GM18499 (cell line): Measurements from ENCODE around the gene REXO5.
"Not testable (repeated sequence)": the region's sequence is repeated elsewhere in the genome, so short reads cannot be mapped to it uniquely, and the experiment has no call there.

Experiments
- ATAC-seq: cut with Tn5 transposase; IDR thresholded peaks from one replicate; pipeline ENCODE4 v1.9.1; 2021; ENCODE audit warnings: moderate number of reproducible peaks; ENCODE audit not compliant: insufficient read depth, unreplicated experiment

The REXO5 gene

DNA sequence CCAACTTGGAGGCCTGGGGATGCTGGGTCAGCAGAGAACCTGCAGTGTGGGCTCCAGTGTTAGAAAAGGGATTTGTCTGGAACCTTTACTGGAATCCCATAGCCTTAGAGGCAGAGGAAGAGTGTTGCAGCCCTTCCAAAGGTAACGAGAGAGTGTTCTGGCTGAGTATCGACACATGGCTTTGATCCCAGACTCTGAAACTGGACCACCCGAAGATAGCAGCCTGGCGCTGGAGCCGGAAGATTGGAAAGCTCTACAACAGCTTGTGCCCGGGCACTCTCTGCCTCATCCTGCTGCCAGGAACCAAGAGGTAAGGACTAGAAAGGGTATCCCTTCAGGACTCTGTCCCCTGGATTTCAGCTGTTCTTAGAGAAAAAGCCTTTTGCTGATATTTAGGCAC lies 39.7 kb downstream of the REXO5 start:
- no peak for ATAC-seq

DNA sequence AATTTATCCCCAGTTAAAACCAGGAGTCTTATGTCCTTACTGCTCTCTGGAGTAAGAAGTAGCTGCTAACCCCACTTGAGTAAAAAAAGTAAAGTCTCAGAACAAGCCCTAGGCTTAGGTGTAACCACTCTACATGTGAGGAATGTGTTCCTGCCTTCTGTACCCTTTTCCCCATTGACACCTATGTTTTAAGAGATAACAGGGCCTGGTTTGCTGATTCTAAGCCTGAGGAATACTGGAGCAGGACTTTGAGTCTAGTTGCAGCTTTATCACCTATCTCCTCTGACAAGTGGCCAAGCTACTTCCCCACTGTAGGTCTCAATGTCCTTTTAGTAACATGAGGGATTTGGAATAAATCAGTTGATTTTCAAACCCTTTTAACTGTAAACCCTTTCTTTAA lies 40.2 kb downstream of the REXO5 start:
- ATAC-seq: no peak

DNA sequence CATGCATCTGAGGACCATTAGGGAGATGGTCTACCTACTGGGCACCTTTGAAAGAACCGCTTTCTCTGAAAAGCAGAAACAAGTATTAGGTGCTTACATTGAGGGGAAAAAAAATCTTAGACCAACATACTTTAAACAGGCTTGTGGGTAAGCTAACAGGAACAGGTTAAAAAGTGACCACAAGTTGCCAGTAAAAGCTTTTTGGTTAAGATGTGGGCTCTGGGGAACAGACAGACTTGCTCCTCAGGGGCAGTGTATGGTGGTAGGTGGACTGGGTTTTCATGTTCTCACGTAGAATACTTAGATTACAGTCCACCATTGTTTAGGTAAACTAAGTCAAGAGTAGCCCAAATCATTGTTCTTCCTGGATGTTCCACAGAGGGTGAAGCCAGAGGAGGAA lies 41.2 kb downstream of the REXO5 start:
- no peak for ATAC-seq

DNA sequence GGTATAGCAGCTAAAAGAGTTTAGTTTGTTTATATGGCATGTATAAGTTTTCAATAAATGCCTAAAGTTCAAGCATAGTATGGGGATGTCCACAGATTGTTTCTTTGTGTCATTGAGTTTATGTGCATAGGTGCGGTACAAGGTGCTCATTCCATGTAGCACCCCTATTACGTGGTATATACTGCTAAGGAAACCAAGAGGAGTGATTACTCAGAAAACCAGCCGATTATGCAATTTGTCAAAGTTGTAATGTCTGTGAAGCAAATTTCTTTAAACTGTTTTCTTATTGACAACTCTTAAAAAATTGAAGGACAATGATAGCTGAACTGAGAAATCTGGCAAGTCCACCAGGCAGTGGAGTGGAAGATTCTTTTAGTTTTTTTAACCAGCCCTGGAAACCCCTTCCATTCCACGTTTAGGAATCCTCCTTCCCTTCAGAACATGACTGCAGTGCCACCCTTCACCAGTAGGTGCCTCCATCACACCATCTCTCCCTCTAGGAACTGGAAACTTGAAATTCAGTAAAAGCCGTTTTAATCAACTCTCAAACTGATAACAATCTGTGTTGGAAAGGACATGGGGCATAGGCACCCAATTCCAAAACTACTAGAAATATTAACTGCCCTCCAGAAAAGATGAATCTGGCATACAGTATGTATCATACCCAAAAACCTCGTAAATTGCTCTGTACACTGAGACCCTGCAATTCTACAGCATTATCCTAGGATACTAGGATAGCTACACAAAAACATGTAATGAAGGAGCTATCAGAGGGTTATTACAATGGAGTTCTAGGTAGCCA lies 43.5 kb downstream of the REXO5 start:
- ATAC-seq: no peak

DNA sequence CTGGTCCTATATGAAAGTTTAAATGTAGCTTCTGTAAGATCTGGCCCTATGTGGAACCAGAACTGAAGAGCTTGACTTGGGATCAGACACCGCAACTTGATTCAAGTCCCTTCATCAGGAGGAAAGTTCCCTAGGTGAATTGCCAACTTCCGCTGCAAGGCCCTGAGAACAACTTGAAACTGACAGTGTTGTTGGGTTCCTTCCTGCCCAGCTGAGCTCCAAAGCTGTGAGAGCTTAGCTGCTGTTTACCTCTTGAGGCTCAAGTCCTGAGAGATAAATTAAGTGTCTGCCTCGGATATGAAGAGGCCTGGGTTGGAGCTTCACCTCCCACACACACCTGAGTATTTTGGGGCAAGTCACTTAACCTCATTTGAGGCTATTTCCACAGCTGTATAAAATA lies 44.7 kb downstream of the REXO5 start:
- no peak for ATAC-seq

DNA sequence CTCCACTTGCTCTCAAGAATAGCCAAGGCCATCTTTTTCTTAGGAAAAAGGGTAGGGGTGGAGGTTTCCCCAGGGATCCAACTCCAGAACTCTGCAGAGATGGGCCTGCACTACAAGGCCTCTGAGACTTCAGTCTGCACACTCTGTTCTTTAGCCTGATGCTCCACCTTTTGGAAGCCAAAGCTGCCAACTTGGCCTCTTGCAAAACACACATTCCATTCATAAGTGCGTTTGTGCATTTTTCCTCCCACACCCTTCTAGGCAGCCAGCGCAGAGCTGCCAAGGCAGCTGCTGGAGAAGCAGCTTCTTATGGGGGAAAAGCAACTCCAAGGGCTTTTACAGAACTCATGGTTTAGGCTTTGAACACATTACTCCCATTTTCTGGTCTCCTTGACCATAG lies 45.3 kb downstream of the REXO5 start:
- no peak for ATAC-seq

DNA sequence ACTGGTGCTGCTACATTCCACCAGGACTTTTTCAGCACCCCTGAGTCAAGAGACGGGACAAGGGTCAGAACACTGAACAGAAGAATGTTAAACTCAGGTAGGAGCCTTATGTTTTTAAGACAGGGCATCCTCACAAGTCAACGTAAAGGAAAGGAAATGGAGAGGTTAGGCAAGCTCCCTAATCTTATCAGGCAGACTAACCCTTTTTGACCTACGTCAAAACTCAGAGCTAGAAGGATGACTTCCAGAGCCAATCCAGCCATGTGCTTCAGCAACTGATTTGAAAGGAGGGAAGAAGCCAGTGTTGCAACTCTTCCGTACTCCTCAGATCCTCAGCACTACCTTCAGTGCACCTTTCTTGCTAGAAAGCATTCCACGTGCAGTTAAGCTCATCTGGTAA lies 46.8 kb downstream of the REXO5 start:
- no peak for ATAC-seq

DNA sequence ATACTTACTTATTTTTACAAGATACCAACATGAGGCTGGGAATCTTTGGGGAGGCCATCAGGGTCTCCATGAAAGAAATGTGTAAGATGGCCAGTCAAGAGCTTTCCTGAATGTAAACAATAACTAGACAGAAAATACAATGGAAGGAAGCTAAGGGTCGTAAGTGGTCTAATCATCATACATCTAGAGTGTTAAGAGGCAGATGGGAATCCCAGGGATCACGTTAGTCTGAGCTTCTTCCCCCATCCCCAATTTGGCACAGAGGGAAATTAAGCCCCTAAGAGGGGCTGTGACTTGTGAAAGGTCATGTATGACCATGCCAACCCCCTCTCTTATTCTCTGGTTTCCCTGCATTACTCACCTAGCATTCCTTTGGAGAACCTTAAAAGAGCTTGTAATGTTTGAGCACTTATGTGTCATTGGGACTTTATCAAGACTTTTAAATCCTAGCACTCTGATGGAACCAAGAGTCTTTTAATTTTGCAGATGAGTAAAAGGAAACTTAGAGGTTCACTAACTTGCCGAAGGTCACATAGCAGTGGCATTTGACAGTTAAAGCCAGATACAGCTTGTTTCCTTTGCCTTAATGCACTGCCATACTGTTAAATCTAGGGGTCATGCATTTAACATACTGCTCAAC lies 47.8 kb downstream of the REXO5 start:
- no peak for ATAC-seq

DNA sequence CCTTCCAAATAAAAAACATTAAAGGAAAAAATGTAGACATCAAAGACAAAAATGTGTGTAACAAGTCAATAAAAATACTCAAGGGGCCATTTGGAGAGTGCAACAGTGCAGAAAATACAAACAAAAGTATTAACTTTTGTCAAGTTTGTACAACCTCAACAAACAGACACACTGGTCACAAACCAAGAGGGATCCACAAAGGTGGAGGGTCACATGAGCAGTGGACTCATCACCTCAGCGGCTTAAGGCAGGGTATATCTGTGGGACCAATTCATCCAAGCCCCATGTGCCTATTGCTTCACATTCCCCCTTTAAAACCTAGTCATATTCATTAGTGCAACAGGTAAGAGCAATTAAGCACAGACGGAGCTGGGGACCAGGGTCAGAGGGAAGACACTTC lies 48.6 kb downstream of the REXO5 start:
- no peak for ATAC-seq

DNA sequence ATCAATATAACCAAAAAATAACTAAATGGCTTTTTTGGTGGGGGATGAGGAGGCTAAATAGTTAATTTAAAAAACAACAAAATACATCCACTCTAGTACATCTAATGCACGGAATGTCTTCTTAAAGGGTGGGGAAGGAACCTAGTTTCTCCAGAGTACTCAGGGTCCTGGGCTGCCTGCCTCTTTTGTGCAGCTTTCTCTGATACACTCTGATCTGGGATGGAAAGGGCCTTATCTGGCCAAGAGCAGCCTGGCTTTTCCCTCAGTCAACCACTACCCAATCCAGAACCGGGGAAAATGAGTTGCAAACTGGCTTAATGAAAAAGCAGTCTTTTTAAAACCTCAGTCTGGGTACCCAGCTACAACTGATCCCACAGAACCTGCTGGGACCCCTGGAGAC lies 51.0 kb downstream of the REXO5 start:
- ATAC-seq: no peak

DNA sequence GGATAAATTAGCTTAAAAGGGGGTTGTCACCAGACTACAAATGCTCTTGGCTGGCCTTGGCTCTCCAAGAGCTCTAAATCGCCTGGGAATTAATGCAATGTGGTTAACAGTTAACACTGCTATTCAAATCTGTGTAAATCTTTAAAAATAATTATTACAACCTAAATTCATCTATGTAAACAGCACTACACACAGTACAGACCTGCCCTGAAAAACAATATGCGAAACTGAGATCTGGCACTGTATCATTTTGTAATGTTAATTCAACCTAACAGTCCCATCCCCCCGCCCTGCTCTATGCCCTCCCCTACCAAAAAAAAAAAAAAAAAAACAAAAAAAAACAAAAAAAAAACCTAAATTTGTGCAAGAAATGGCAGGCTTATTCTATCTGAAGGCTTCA lies 52.9 kb downstream of the REXO5 start:
- ATAC-seq: no peak

DNA sequence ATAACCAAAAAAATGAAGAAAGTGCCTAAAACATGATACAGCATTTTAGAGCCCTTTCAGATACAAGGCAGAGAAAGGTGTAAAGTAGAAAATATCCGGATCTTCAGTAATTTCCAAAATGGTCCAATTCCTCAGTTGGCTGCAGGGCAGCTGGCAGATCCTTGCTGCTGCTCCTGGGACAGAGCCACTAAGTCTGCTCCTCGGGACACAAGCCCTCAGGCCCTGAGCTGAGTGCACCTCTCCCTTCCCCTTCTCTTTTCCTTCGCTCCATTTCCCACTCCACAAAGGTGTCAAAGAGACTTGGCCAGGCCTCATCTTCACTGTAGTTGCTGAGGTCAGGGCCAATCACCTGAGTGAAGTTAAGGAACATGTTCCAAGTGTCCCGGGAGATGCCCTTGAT lies 53.4 kb downstream of the REXO5 start:
- ATAC-seq: no peak

DNA sequence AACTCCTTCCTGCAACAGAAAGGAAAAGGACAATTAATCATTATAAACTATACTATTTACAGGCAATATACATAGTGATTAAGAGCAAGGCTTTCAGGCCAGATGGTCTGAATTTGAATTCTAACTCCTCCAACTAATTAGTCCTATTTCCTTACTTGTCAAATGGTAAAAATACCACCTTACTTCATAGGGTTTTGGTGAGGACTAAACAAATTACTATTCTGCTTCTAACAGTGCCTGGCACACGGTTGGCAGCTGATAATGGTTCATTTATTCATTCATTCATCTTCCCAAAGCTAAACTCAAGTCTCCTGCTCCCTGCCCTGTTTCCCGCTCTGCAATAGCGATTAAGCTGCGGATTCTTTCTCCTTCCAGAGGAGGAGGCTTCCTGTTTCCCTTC lies 54.0 kb downstream of the REXO5 start:
- no peak for ATAC-seq

DNA sequence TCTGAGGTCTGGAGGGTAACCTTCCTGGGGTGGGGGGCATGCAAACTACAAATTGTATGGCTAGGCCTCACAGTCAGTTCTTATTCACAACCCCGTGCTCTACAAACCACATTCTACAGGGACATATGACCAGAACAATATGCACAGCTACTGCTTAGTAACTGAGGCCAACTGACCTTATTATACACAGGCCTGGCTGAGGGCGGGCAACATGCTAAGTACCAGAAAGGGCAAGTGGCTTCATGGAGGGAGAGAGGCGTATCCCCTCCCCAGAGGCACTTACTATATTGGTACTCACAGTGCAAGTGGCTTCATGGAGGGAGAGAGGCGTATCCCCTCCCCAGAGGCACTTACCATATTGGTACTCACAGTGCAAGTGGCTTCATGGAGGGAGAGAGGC lies 54.7 kb downstream of the REXO5 start:
- not testable (repeated sequence) for ATAC-seq

DNA sequence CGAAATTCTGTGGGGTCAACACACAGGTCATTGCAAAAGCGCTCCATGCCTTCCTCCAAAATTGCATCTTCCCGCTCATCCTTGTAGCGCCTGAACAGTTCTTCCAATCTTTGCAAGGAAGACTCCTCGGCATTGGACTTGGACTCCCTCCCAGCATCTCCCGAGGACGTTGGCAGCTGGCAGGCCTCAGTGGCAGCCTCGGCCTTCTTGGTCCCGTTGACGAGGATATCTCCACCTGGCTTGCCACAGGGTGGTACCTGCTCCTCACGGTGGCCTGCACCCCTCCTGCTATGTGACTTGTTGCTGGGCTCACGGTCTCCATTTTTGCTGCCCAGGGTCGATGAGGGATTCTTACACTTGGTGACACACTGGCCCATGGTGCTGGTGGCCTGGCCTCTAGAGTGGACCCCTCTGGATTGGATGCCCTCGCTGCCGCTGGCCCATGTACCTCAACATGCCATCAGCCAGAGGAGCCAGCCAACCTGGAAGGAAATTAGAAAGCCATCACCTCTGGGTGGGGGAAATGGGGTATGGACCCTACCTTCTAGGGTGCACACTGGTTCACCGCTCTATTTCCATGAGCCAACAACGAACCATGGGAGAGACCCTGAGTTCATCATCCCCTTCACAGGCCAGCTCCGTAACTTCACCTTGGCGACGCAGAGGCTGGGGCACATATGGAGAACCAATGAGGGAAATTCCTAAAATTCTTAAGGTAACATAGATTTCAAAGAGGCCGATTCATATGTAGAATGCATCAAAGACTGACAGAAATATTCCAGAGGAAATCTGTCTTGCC lies 56.0 kb downstream of the REXO5 start:
- ATAC-seq: no peak

DNA sequence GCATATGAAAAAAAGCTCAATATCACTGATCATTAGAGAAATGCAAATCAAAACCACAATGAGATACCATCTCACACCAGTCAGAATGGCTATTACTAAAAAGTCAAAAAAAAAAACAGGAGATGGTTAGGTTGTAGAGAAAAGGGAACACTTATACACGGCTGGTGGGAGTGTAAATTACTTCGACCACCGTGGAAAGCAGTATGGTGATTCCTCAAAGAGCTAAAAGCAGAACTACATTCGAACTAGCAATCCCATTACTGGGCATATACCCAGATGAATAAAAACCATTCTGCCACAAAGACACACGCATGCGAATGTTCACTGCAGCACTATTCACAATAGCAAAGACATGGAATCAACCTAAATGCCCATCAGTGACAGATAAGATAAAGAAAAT lies 58.0 kb downstream of the REXO5 start:
- not testable (repeated sequence) for ATAC-seq

DNA sequence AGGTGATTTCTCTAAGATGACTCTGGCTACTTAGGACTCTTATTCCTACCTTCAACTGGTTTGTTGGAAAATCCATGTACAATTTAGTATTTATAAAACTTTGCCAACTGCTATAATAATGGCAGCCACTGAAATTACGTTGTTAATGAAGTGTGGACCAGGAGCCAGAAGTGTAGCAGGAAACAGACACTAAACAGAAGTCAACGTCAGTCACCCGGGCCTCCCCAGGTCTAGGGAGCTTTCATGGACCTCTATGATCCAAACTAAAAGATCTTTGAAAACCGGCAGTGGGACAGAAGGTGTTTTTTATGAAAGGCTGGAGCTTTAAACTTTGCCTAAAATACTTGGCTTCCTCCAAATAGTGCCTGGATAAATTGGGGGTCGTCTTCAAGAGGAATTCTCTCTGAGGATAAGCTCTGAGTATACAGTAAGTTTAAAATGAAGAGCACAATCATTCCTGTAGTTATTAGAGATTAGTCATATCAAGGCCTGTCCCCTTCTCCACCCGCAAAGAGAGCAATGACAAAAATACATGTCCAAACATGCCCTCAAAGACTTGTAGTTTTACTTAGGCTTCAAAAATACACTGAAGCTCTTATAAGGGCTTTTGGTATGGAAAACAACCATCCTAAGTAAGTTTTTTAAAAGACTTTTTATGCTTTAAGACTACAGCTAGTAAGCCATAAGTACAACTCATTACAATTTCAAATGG lies 59.2 kb downstream of the REXO5 start:
- peak; percentile 75 for ATAC-seq

DNA sequence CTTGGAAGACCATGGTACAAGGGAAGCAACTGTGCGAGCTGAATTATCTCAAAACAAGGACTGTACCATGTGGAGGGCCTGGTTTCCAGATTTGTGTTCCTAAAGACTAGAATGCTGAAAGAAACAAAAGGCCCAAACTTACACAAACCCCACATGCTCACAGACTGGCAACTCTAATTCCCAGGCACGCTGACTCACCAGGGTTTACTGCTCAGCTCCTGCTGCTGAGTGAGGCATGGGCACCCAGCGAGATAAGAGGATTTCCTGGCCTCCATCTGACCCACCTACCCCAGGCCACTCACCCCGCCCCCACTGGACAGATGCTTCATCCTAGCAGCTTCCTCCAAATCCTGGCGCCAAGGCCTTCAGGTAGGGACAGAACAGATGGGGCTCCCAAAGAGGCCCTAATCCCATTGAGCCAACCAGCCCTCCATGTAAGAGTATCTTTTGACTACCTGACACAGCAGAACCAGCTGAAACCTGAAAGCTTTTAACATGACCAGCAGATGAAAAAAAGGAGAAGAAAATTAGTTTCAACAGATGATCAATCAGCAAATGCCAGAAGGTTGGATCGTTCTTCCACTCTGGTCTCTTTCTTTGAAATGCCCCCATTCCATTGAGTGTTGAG lies 59.9 kb downstream of the REXO5 start:
- no peak for ATAC-seq

DNA sequence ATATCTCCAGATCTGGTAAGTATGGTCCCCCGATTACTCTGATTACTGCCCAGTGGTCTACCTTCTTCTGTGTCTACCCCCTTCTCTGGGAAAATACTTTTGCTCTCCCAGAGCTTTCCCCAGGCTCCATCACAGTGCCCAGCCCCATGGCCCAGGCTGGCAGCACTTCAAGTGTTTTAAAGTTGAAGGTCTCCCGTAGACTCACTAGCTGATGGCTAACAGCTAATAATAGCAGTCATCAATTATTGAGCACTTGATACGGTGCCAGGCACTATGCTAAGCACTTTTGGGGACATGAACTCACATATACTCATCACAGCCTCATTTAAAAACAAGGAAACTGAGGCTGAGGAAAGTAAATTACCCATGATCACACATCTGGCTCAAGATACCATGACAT lies 60.5 kb downstream of the REXO5 start:
- no peak for ATAC-seq

DNA sequence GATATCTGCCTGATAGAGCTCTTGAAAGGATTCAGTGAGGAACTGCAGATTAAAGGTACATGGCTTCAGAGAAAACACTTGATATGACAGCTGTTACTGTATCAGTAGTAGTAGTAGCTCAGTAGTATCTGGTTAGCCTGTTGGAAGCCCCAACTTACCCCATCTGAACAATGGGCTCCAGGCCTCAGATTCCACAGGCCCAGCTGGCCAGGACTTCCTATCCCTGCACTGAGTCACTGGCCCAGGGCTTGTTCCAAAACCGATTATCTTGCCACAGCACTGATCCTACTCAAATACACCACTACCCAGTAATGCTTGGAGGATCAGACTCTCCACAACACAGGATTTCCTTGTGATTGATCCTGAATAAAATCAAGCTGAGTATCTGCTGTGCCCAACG lies 61.3 kb downstream of the REXO5 start:
- ATAC-seq: no peak
